CD4-positive, alpha-beta memory T cell (primary cell): ENCODE measurements around the gene ARHGAP31. TPM values are rescaled to one million over a fixed set of nuclear protein-coding genes. Genes with fewer than 3 reads are reported as not detected.
"Not testable (repeated sequence)": the region's sequence is repeated elsewhere in the genome, so short reads cannot be mapped to it uniquely, and the experiment has no call there.

ENCODE experiments used
- CTCF ChIA-PET: fragments of 350-600 bp; sonication (Branson Sonifier 250); formaldehyde crosslinking; loops from one replicate; lab custom pipeline; 2021; ENCODE audit warnings: inconsistent platforms; ENCODE audit not compliant: partially characterized antibody; lab: Charles Lee
- POLR2A ChIA-PET: fragments of 350-600 bp; sonication (Branson Sonifier 250); formaldehyde crosslinking; loops from one replicate; lab custom pipeline; 2021; ENCODE audit not compliant: partially characterized antibody; lab: Charles Lee
- DNase-seq, 5 donors: peaks; one replicate each; pipeline versions ENCODE4 v3.0.0 to v3.0.0-alpha.2; 2020 to 2022; ENCODE audit warnings: mixed read lengths in 1 of 5
- H3K27ac ChIP-seq: one replicate; pipeline ENCODE4 v1.7.0; 2013; ENCODE audit warnings: low read depth, low read length
- H3K27me3 ChIP-seq: 2 replicates; pipeline ENCODE4 v1.7.0; 2013; ENCODE audit warnings: mild to moderate bottlenecking, low read length, moderate library complexity; ENCODE audit not compliant: insufficient read depth
- H3K36me3 ChIP-seq: 2 replicates; pipeline ENCODE4 v1.7.0; 2013; ENCODE audit warnings: mild to moderate bottlenecking, low read length, moderate library complexity; ENCODE audit not compliant: insufficient read depth
- H3K4me1 ChIP-seq: 2 replicates; pipeline ENCODE4 v1.7.0; 2013; ENCODE audit warnings: mild to moderate bottlenecking, low read length, moderate library complexity; ENCODE audit not compliant: insufficient read depth
- H3K4me3 ChIP-seq, 2 donors: one replicate each; pipeline ENCODE4 v1.7.0; 2013; ENCODE audit warnings: low read length in 2 of 2, mild to moderate bottlenecking in 1 of 2
- H3K9me3 ChIP-seq, 2 donors: one replicate each; pipeline ENCODE4 v1.7.0; 2013; ENCODE audit warnings: low read length in 2 of 2, control low read depth in 1 of 2; ENCODE audit not compliant: control insufficient read depth in 1 of 2
- H3K27ac Mint-ChIP-seq, 7 donors: one replicate each; pipeline ENCODE4 v1.8.0; 2020 to 2021; ENCODE audit warnings: mixed read lengths in 7 of 7, mild to moderate bottlenecking in 6 of 7, inconsistent platforms in 3 of 7, moderate library complexity in 3 of 7
- H3K27me3 Mint-ChIP-seq, 2 donors: one replicate each; pipeline ENCODE4 v1.8.0; 2020 to 2021; ENCODE audit warnings: mixed read lengths in 2 of 2
- H3K36me3 Mint-ChIP-seq, 2 donors: one replicate each; pipeline ENCODE4 v1.8.0; 2020 to 2021; ENCODE audit warnings: mixed read lengths in 2 of 2, inconsistent platforms in 1 of 2, mild to moderate bottlenecking in 1 of 2
- H3K4me1 Mint-ChIP-seq, 4 donors: one replicate each; pipeline ENCODE4 v1.8.0; 2020 to 2021; ENCODE audit warnings: mixed read lengths in 4 of 4, mild to moderate bottlenecking in 1 of 4
- H3K4me3 Mint-ChIP-seq, 8 donors: one replicate each; pipeline ENCODE4 v1.8.0; 2020 to 2021; ENCODE audit warnings: mixed read lengths in 8 of 8, mild to moderate bottlenecking in 7 of 8, moderate library complexity in 6 of 8, inconsistent platforms in 3 of 8
- H3K9me3 Mint-ChIP-seq, 8 donors: one replicate each; pipeline ENCODE4 v1.8.0; 2020 to 2021; ENCODE audit warnings: mixed read lengths in 8 of 8, mild to moderate bottlenecking in 5 of 8, inconsistent platforms in 3 of 8, moderate library complexity in 1 of 8
- intact Hi-C: fragments of 100-400 bp; cut with micrococcal nuclease; formaldehyde crosslinking; loops from one replicate; pipeline ENCODE4 v1.15.1; 2023
- polyA plus RNA-seq, 2 donors: library from polyadenylated mRNA; unstranded; fragments of 300-500 nt; fragmentation: Illumina TruSeq; gene quantifications; one replicate each; pipeline ENCODE4 v1.2.3, GENCODE V29; 2021
- total RNA-seq, 2 experiments: library from RNA; stranded (reverse); gene quantifications; one replicate each; pipeline ENCODE4 v1.2.3, GENCODE V29; 2021

The ARHGAP31 gene
- total and polyA plus RNA-seq, 4 experiments from 2014 or later = 1.2 to 6.2 (median 5.1) TPM

GRCh38 chr3:119258915-119259314 is 35.3 kb upstream of the ARHGAP31 start:
- H3K36me3 ChIP-seq = no peaks in the 10 kb centered on the region
- no peak overlapping the region for H3K4me3 ChIP-seq
- no peaks in the 10 kb centered on the region for H3K27me3 ChIP-seq
- H3K4me1 ChIP-seq = no peaks in the 10 kb centered on the region
- CTCF ChIA-PET = interaction anchor here (0.9 to 2.9 kb wide), 3 partner anchors 12 to 18 kb away, joined by 4 to 12 read pairs (median 7); partner anchors contain the start of gene B4GALT4
- H3K27ac Mint-ChIP-seq = no peak overlapping the region
- intact Hi-C loops = no loop called here
- H3K9me3 Mint-ChIP-seq = no peaks in the 10 kb centered on the region
- DNase-seq = no peak
- POLR2A ChIA-PET = no interaction called here
- peaks cover 4 to 6% of the 10 kb centered on the region in 2 donors for H3K27me3 Mint-ChIP-seq
- H3K36me3 Mint-ChIP-seq = no peaks in the 10 kb centered on the region
- no peak overlapping the region for H3K27ac ChIP-seq
- H3K4me1 Mint-ChIP-seq = no peaks in the 10 kb centered on the region
- H3K4me3 Mint-ChIP-seq = no peak overlapping the region
- H3K9me3 ChIP-seq = no peaks in the 10 kb centered on the region

- Mint-ChIP-seq H3K36me3 (no peaks in the 10 kb centered on the region), H3K4me3 (no peak overlapping the region), H3K4me1 (no peaks in the 10 kb centered on the region), H3K27ac (no peak overlapping the region), H3K27me3 (peaks cover 6% of the 10 kb centered on the region in 2 donors), H3K9me3 (no peaks in the 10 kb centered on the region)
- Histone ChIP-seq H3K4me3 (no peak overlapping the region), H3K27ac (no peak overlapping the region), H3K27me3 (no peaks in the 10 kb centered on the region), H3K4me1 (no peaks in the 10 kb centered on the region), H3K36me3 (no peaks in the 10 kb centered on the region), H3K9me3 (no peaks in the 10 kb centered on the region)
- no peak for DNase-seq
- CTCF ChIA-PET = no interaction called here
- intact Hi-C loops = no loop called here
- POLR2A ChIA-PET = no interaction called here
These were observed 34.4 kb upstream of the ARHGAP31 start for GRCh38 chr3:119259821-119260220.

- Mint-ChIP-seq H3K27me3 (peaks cover 6 to 8% of the 10 kb centered on the region in 2 donors), H3K36me3 (no peaks in the 10 kb centered on the region), H3K27ac (no peak overlapping the region), H3K4me1 (no peaks in the 10 kb centered on the region), H3K4me3 (no peak overlapping the region), H3K9me3 (no peaks in the 10 kb centered on the region)
- no peak overlapping the region for H3K27ac ChIP-seq
- ChIA-PET CTCF (interaction anchor here (1.0 kb wide), 1 partner anchor 15 kb away, joined by 3 read pairs; no protein-coding TSS in a partner anchor), POLR2A (no interaction called here)
- no peak overlapping the region for H3K4me3 ChIP-seq
- intact Hi-C loops = no loop called here
- DNase-seq = no peak
- no peaks in the 10 kb centered on the region for H3K36me3 ChIP-seq
- H3K27me3 ChIP-seq = no peaks in the 10 kb centered on the region
- no peaks in the 10 kb centered on the region for H3K9me3 ChIP-seq
- no peaks in the 10 kb centered on the region for H3K4me1 ChIP-seq
These were observed 33.1 kb upstream of the ARHGAP31 start for GRCh38 chr3:119261055-119261454.

- peak overlapping the region in 1 of 7 donors; percentile 33 for H3K27ac Mint-ChIP-seq
- H3K36me3 Mint-ChIP-seq, H3K4me3 ChIP-seq, H3K27me3 ChIP-seq, intact Hi-C loops, DNase-seq, H3K9me3 ChIP-seq, H3K4me1 Mint-ChIP-seq, POLR2A ChIA-PET, H3K9me3 Mint-ChIP-seq, H3K27ac ChIP-seq, H3K36me3 ChIP-seq, H3K27me3 Mint-ChIP-seq, H3K4me3 Mint-ChIP-seq, H3K4me1 ChIP-seq: not testable (repeated sequence)
- CTCF ChIA-PET = interaction anchor here (1.4 to 2.2 kb wide), 3 partner anchors 12 to 420 kb away, joined by 3 to 7 read pairs (median 6); partner anchors contain the start of gene B4GALT4
These were observed 24.0 kb upstream of the ARHGAP31 start for GRCh38 chr3:119270212-119270611.

GRCh38 chr3:119276680-119277079 is 17.5 kb upstream of the ARHGAP31 start:
- Histone ChIP-seq H3K27me3 (no peaks in the 10 kb centered on the region), H3K36me3 (no peaks in the 10 kb centered on the region), H3K9me3 (no peaks in the 10 kb centered on the region), H3K4me3 (no peak overlapping the region), H3K27ac (no peak overlapping the region), H3K4me1 (no peaks in the 10 kb centered on the region)
- Mint-ChIP-seq H3K27ac (no peak overlapping the region), H3K9me3 (peaks cover 0 to 4% (median 2%) of the 10 kb centered on the region in 8 donors), H3K4me1 (peaks cover 0 to 4% (median 2%) of the 10 kb centered on the region in 4 donors), H3K36me3 (peaks cover under 1 to 1% of the 10 kb centered on the region in 2 donors), H3K4me3 (no peak overlapping the region), H3K27me3 (no peaks in the 10 kb centered on the region)
- intact Hi-C loops = no loop called here
- CTCF ChIA-PET = interaction anchor here (1.0 to 4.5 kb wide), 6 partner anchors 15 to 76 kb away, joined by 3 to 34 read pairs (median 4); partner anchors contain the start of gene ARHGAP31
- POLR2A ChIA-PET = no interaction called here
- no peak for DNase-seq

- ChIA-PET CTCF (interaction anchor here (1.0 kb wide), 1 partner anchor 74 kb away, joined by 3 read pairs; no protein-coding TSS in a partner anchor), POLR2A (interaction anchor here (1.0 kb wide), 1 partner anchor 13 kb away, joined by 3 read pairs; no protein-coding TSS in a partner anchor)
- no peak overlapping the region for H3K4me3 Mint-ChIP-seq
- peaks cover 0 to 4% (median 2%) of the 10 kb centered on the region in 4 donors for H3K4me1 Mint-ChIP-seq
- Histone ChIP-seq H3K27me3 (no peaks in the 10 kb centered on the region), H3K9me3 (no peaks in the 10 kb centered on the region), H3K36me3 (no peaks in the 10 kb centered on the region), H3K27ac (no peak overlapping the region), H3K4me3 (no peak overlapping the region), H3K4me1 (no peaks in the 10 kb centered on the region)
- intact Hi-C loops = no loop called here
- DNase-seq = no peak
- H3K27ac Mint-ChIP-seq = peak overlapping the region in 1 of 7 donors; percentile 12
- H3K36me3 Mint-ChIP-seq = peaks cover 6 to 17% of the 10 kb centered on the region in 2 donors
- H3K9me3 Mint-ChIP-seq = peaks cover 4 to 25% (median 19%) of the 10 kb centered on the region in 8 donors
- no peaks in the 10 kb centered on the region for H3K27me3 Mint-ChIP-seq
These were observed 15.1 kb upstream of the ARHGAP31 start for GRCh38 chr3:119279101-119279554.

GRCh38 chr3:119279584-119280243 is 14.5 kb upstream of the ARHGAP31 start:
- Mint-ChIP-seq H3K4me1 (peaks cover 0 to 3% (median 2%) of the 10 kb centered on the region in 4 donors), H3K4me3 (no peak overlapping the region), H3K36me3 (peaks cover 6 to 17% of the 10 kb centered on the region in 2 donors), H3K27ac (no peak overlapping the region), H3K9me3 (peaks cover 4 to 26% (median 21%) of the 10 kb centered on the region in 8 donors), H3K27me3 (no peaks in the 10 kb centered on the region)
- H3K4me1 ChIP-seq = no peaks in the 10 kb centered on the region
- no peak overlapping the region for H3K27ac ChIP-seq
- POLR2A ChIA-PET = interaction anchor here (1.0 kb wide), 1 partner anchor 13 kb away, joined by 3 read pairs; no protein-coding TSS in a partner anchor
- no peaks in the 10 kb centered on the region for H3K27me3 ChIP-seq
- CTCF ChIA-PET = no interaction called here
- no peak for DNase-seq
- no peaks in the 10 kb centered on the region for H3K36me3 ChIP-seq
- no peaks in the 10 kb centered on the region for H3K9me3 ChIP-seq
- intact Hi-C loops = no loop called here
- H3K4me3 ChIP-seq = no peak overlapping the region
